ENCODE results near the gene EMSY. TPM values are rescaled to one million over a fixed set of nuclear protein-coding genes. Genes with fewer than 3 reads are reported as not detected.

The EMSY gene
- total RNA-seq, 6 experiments from 2014 or later, result 6.1 to 15.2 (median 7.2) TPM

DNA sequence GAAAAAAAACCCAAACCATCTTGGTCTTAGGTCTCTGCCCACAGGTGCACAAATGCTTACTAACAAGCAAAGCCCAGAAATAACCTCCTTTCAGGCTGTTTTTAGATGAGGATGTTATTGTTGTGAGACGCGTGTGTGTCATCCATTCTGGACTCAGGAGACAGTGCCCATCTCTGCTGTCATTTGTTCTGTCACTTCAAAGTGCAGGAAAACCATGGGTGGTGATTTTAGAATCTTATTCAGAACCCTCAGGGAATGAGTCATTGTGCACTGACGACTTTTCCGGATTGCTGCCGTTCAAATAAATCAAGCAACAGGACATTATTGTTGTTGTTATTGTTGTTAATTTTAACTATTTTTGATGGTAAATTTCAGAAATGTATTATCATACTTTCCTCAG is 115.4 kb downstream of the EMSY start:
- TF ChIP-seq, protein P1, sequence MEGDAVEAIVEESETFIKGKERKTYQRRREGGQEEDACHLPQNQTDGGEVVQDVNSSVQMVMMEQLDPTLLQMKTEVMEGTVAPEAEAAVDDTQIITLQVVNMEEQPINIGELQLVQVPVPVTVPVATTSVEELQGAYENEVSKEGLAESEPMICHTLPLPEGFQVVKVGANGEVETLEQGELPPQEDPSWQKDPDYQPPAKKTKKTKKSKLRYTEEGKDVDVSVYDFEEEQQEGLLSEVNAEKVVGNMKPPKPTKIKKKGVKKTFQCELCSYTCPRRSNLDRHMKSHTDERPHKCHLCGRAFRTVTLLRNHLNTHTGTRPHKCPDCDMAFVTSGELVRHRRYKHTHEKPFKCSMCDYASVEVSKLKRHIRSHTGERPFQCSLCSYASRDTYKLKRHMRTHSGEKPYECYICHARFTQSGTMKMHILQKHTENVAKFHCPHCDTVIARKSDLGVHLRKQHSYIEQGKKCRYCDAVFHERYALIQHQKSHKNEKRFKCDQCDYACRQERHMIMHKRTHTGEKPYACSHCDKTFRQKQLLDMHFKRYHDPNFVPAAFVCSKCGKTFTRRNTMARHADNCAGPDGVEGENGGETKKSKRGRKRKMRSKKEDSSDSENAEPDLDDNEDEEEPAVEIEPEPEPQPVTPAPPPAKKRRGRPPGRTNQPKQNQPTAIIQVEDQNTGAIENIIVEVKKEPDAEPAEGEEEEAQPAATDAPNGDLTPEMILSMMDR (IDR thresholded peaks at IDR 0.05), result no peak
- TF ChIP-seq POLR2A (IDR thresholded peaks at IDR 0.05), result no peak
- Histone ChIP-seq H3K4me1 (no peaks in the 10 kb centered on the region), H3K36me3 (no peaks in the 10 kb centered on the region), H3K27ac (no peak overlapping the region), H3K4me3 (no peak overlapping the region), H3K9me3 (no peaks in the 10 kb centered on the region), H3K27me3 (no peaks in the 10 kb centered on the region)
- DNase-seq (no peak), ATAC-seq (peak in 2 of 4 donors; percentile 37 to 39)
- intact Hi-C loops (cut with DNase I), result no loop called here
- WGBS (ENCODE audit: insufficient coverage, low coverage, low lambda C conversion rate, missing lambda C conversion rate), result 72% methylated on average over 5 of the region's 5 CpGs

DNA sequence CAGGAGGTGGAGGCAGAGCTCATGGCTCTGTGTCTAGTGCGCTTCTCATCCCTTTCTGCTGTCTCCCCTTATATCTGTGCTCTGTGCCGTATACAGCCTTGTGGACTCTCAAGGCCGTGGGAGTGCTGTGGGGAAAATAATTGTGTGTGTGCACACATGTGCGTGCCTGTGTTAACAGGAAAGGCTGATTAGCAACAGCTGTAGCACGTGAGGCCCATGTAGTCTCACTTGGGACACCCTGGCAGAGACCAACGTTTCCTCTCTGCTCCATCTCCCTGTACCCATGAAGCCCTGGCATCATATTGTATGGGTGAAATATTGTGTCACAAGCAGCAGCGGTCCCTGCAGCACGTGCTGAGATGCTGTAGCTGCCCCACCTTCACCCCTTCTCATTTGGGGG is 116.4 kb downstream of the EMSY start:
- intact Hi-C loops (cut with DNase I), result no loop called here
- WGBS (ENCODE audit: insufficient coverage, low coverage, low lambda C conversion rate, missing lambda C conversion rate), result 60% methylated on average over 5 of the region's 8 CpGs
- no peak overlapping the region for H3K27ac ChIP-seq
- H3K4me3 ChIP-seq, result no peak overlapping the region
- H3K4me1 ChIP-seq, result no peaks in the 10 kb centered on the region
- H3K36me3 ChIP-seq, result no peaks in the 10 kb centered on the region
- DNase-seq, result no peak
- H3K9me3 ChIP-seq, result no peaks in the 10 kb centered on the region
- no peaks in the 10 kb centered on the region for H3K27me3 ChIP-seq
- no peak for ATAC-seq
- TF ChIP-seq POLR2A (IDR thresholded peaks at IDR 0.05), result no peak
- TF ChIP-seq, protein P1 (IDR thresholded peaks at IDR 0.05), result no peak

DNA sequence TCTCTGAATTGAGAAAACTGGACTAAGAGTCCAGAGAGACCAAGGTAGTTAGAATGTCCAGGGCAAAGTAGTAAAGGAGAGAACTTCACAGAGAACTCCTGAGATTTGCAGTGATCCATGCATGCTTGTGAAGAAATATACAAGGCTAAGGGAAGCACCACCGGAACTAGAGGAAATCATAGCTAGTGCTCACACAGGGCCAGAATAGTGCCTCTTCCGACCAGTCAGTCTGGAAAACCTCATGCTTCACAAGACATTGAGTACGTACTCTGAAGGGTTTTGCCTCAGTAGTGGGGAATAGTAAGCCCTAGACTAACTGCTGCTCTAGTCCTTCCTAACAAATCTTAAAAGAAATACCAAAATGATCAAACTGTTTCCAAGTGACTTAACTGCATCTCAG is 117.7 kb downstream of the EMSY start:
- no peaks in the 10 kb centered on the region for H3K4me1 ChIP-seq
- no peaks in the 10 kb centered on the region for H3K27me3 ChIP-seq
- DNase-seq (no peak), ATAC-seq (peak in 2 of 4 donors; percentile 19 to 49)
- WGBS (ENCODE audit: insufficient coverage, low coverage, low lambda C conversion rate, missing lambda C conversion rate), result 56% methylated on average over 3 of the region's 3 CpGs
- no peaks in the 10 kb centered on the region for H3K9me3 ChIP-seq
- no peaks in the 10 kb centered on the region for H3K36me3 ChIP-seq
- TF ChIP-seq, protein P1 (IDR thresholded peaks at IDR 0.05), result no peak
- no peak for TF ChIP-seq POLR2A (IDR thresholded peaks at IDR 0.05)
- H3K4me3 ChIP-seq, result no peak overlapping the region
- H3K27ac ChIP-seq, result no peak overlapping the region
- intact Hi-C loops (cut with DNase I), result no loop called here

DNA sequence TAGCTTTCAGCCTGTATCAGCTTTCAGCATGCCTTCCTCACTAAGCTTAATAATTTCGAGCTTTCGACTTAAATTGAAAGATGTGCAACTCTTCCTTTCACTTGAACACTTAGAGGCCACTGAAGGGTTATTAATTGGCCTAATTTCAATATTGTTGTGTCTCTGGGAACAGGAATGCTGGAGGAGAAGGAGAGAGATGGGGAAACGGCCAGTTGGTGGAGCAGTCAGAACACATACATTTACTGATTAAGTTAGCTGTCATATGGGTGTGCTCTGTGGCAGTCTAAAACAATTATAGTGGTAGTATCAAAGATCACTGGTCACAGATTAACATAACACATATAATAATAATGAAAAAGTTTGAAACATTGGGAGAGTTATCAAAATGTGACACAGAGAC is 119.5 kb downstream of the EMSY start:
- no peak overlapping the region for H3K4me3 ChIP-seq
- TF ChIP-seq POLR2A (IDR thresholded peaks at IDR 0.05), result no peak
- TF ChIP-seq, protein P1 (IDR thresholded peaks at IDR 0.05), result no peak
- H3K27me3 ChIP-seq, result no peaks in the 10 kb centered on the region
- no peaks in the 10 kb centered on the region for H3K36me3 ChIP-seq
- intact Hi-C loops (cut with DNase I), result no loop called here
- DNase-seq, result no peak
- no peak overlapping the region for H3K27ac ChIP-seq
- H3K9me3 ChIP-seq, result no peaks in the 10 kb centered on the region
- 47% methylated on average over 3 of the region's 3 CpGs for WGBS (ENCODE audit: insufficient coverage, low coverage, low lambda C conversion rate, missing lambda C conversion rate)
- H3K4me1 ChIP-seq, result no peaks in the 10 kb centered on the region
- ATAC-seq, result no peak

DNA sequence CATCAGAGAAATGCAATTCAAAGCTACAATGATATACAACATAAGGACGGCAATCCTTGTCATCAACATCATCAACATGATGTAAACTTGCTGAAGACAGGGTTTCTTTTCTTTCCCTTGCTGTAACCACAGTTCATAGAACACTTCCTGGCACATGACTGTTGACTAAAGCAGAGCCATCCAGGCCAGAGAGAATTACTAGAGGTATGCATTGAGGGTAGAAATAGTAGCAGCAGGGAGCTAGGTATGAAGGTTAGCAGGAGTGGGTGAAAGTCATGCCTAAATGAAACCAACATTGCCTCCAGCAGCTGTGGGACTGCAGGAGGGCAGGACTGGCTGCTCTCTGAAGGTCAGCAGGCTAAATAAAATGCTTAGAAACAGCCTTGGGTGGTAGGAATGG is 122.0 kb downstream of the EMSY start:
- no peaks in the 10 kb centered on the region for H3K36me3 ChIP-seq
- no peaks in the 10 kb centered on the region for H3K27me3 ChIP-seq
- DNase-seq (no peak), ATAC-seq (no peak)
- H3K4me1 ChIP-seq, result no peaks in the 10 kb centered on the region
- H3K27ac ChIP-seq, result no peak overlapping the region
- WGBS (ENCODE audit: insufficient coverage, low coverage, low lambda C conversion rate, missing lambda C conversion rate), result 0% methylated on average over 1 of the region's 1 CpG
- intact Hi-C loops (cut with DNase I), result no loop called here
- H3K9me3 ChIP-seq, result no peaks in the 10 kb centered on the region
- H3K4me3 ChIP-seq, result no peak overlapping the region
- TF ChIP-seq, protein P1 (IDR thresholded peaks at IDR 0.05), result no peak
- no peak for TF ChIP-seq POLR2A (IDR thresholded peaks at IDR 0.05)

Measured in right lobe of liver (tissue), 6 donors.